Mesodermal cell (in vitro differentiated cells): Measurements from ENCODE around the gene OTX2.

Source experiments
- H3K27ac ChIP-seq: 2 replicates; pipeline ENCODE4 v1.7.0; 2013; ENCODE audit warnings: mild to moderate bottlenecking, low read depth, low read length, moderate library complexity; ENCODE audit not compliant: severe bottlenecking
- H3K36me3 ChIP-seq: 2 replicates; pipeline ENCODE4 v1.7.1; 2013; ENCODE audit warnings: mild to moderate bottlenecking, low read length, moderate library complexity; ENCODE audit not compliant: control insufficient read depth, insufficient read depth
- H3K4me1 ChIP-seq: one replicate; pipeline ENCODE4 v1.7.1; 2013; ENCODE audit warnings: mild to moderate bottlenecking, low read length; ENCODE audit not compliant: insufficient read depth, control insufficient read depth, poor library complexity, severe bottlenecking
- H3K4me3 ChIP-seq: 2 replicates; pipeline ENCODE4 v1.7.0; 2013; ENCODE audit warnings: low read length, control low read depth, mild to moderate bottlenecking; ENCODE audit not compliant: insufficient read depth, poor library complexity, severe bottlenecking; ENCODE audit errors: extremely low read depth
- H3K9me3 ChIP-seq: 2 replicates; pipeline ENCODE4 v1.7.1; 2013; ENCODE audit warnings: mild to moderate bottlenecking, low read length, moderate library complexity; ENCODE audit not compliant: control insufficient read depth
- WGBS, 2 experiments: methylation state at CpG; one replicate each; pipeline ENCODE4 v1.1.5; 2013; ENCODE audit warnings: missing lambda C conversion rate in 2 of 2; ENCODE audit not compliant: insufficient coverage in 2 of 2; 5-methylcytosine and 5-hydroxymethylcytosine counted together

The OTX2 gene

GRCh38 chr14:56826214-56826613 is 15.9 kb upstream of the OTX2 start:
- Histone ChIP-seq H3K36me3 (no peaks in the 10 kb centered on the region), H3K4me3 (no peak overlapping the region), H3K4me1 (no peaks in the 10 kb centered on the region), H3K27ac (no peak overlapping the region), H3K9me3 (no peaks in the 10 kb centered on the region)
- WGBS, 2 experiments, result 89 to 92% methylated on average over 3 to 4 of the region's 4 CpGs

- Histone ChIP-seq H3K9me3 (no peaks in the 10 kb centered on the region), H3K36me3 (no peaks in the 10 kb centered on the region), H3K4me1 (peaks cover 2% of the 10 kb centered on the region), H3K27ac (no peak overlapping the region), H3K4me3 (no peak overlapping the region)
- WGBS, 2 experiments, result no CpG with 5 or more reads among the region's 6 CpGs
Observed at GRCh38 chr14:56821805-56822610, 11.7 kb upstream of the OTX2 start.

- H3K4me1 ChIP-seq, result peaks cover 8% of the 10 kb centered on the region
- H3K9me3 ChIP-seq, result no peaks in the 10 kb centered on the region
- no peak overlapping the region for H3K4me3 ChIP-seq
- no peaks in the 10 kb centered on the region for H3K36me3 ChIP-seq
- 0 to 17% methylated on average over 1 of the region's 4 CpGs for WGBS, 2 experiments
- H3K27ac ChIP-seq, result no peak overlapping the region
Observed at GRCh38 chr14:56821177-56821576, 10.9 kb upstream of the OTX2 start.

GRCh38 chr14:56817396-56817921 is 7.2 kb upstream of the OTX2 start:
- 5 to 6% methylated on average over 17 to 24 of the region's 31 CpGs for WGBS, 2 experiments
- no peak overlapping the region for H3K27ac ChIP-seq
- no peaks in the 10 kb centered on the region for H3K9me3 ChIP-seq
- H3K4me3 ChIP-seq, result no peak overlapping the region
- peaks cover 8% of the 10 kb centered on the region for H3K4me1 ChIP-seq
- H3K36me3 ChIP-seq, result no peaks in the 10 kb centered on the region

- H3K4me3 ChIP-seq, result peak overlapping the region; percentile 14
- 1% methylated on average over 42 to 64 of the region's 66 CpGs for WGBS, 2 experiments
- no peaks in the 10 kb centered on the region for H3K9me3 ChIP-seq
Observed at GRCh38 chr14:56816574-56817391, 6.5 kb upstream of the OTX2 start.

GRCh38 chr14:56815745-56816144 is 5.5 kb upstream of the OTX2 start:
- no peaks in the 10 kb centered on the region for H3K36me3 ChIP-seq
- no peaks in the 10 kb centered on the region for H3K9me3 ChIP-seq
- peaks cover 8% of the 10 kb centered on the region for H3K4me1 ChIP-seq
- H3K4me3 ChIP-seq, result no peak overlapping the region
- no CpG with 5 or more reads among the region's 5 CpGs for WGBS, 2 experiments
- no peak overlapping the region for H3K27ac ChIP-seq

More at GRCh38 chr14:56816574-56817391, 6.5 kb upstream of the OTX2 start:
- H3K36me3 ChIP-seq, result no peaks in the 10 kb centered on the region
- no peak overlapping the region for H3K27ac ChIP-seq
- H3K4me1 ChIP-seq, result peaks cover 8% of the 10 kb centered on the region

- no peak overlapping the region for H3K4me3 ChIP-seq
- no peak overlapping the region for H3K27ac ChIP-seq
- no peaks in the 10 kb centered on the region for H3K36me3 ChIP-seq
- peaks cover 8% of the 10 kb centered on the region for H3K4me1 ChIP-seq
- no CpG with 5 or more reads among the region's 4 CpGs for WGBS, 2 experiments
- H3K9me3 ChIP-seq, result no peaks in the 10 kb centered on the region
Observed at GRCh38 chr14:56814969-56815700, 4.9 kb upstream of the OTX2 start.

GRCh38 chr14:56814519-56814959 is 4.3 kb upstream of the OTX2 start:
- WGBS, 2 experiments, result 0 to 1% methylated on average over 5 to 6 of the region's 7 CpGs
- peaks cover 8% of the 10 kb centered on the region for H3K4me1 ChIP-seq
- H3K36me3 ChIP-seq, result no peaks in the 10 kb centered on the region
- H3K9me3 ChIP-seq, result no peaks in the 10 kb centered on the region
- no peak overlapping the region for H3K4me3 ChIP-seq
- no peak overlapping the region for H3K27ac ChIP-seq

- Histone ChIP-seq H3K9me3 (no peaks in the 10 kb centered on the region), H3K4me1 (peaks cover 16% of the 10 kb centered on the region), H3K36me3 (no peaks in the 10 kb centered on the region), H3K4me3 (no peak overlapping the region), H3K27ac (no peak overlapping the region)
- WGBS, 2 experiments, result no CpG with 5 or more reads among the region's 3 CpGs
Observed at GRCh38 chr14:56813143-56813551, 2.9 kb upstream of the OTX2 start.

- no peaks in the 10 kb centered on the region for H3K36me3 ChIP-seq
- H3K27ac ChIP-seq, result no peak overlapping the region
- H3K9me3 ChIP-seq, result no peaks in the 10 kb centered on the region
- peaks cover 18% of the 10 kb centered on the region for H3K4me1 ChIP-seq
- 3 to 4% methylated on average over 7 to 11 of the region's 25 CpGs for WGBS, 2 experiments
- no peak overlapping the region for H3K4me3 ChIP-seq
Observed at GRCh38 chr14:56812364-56813141, 2.3 kb upstream of the OTX2 start.
